Stimulated activated effector memory CD8-positive, alpha-beta T cell treated with anti-CD3 and anti-CD28 coated beads, Interleukin-12 subunit alpha, Interleukin-12 subunit beta, amount 100 ng/mL, for 72 hours (primary cell): Measurements from ENCODE around the gene DPP10.
"Not testable (repeated sequence)": the region's sequence is repeated elsewhere in the genome, so short reads cannot be mapped to it uniquely, and the experiment has no call there.

Source experiments
- ATAC-seq: fragments of 150-1000 bp; cut with Tn5 transposase; 2 replicates; pipeline ENCODE4 v1.10.0; 2021
- DNase-seq, 2 donors: peaks; one replicate each; pipeline ENCODE4 v3.0.0; 2021 to 2022; ENCODE audit warnings: low spot score in 2 of 2
- H3K27ac Mint-ChIP-seq: one replicate; pipeline ENCODE4 v1.8.0; 2022; ENCODE audit warnings: mild to moderate bottlenecking, mixed read lengths
- H3K36me3 Mint-ChIP-seq: one replicate; pipeline ENCODE4 v1.8.0; 2022; ENCODE audit warnings: mild to moderate bottlenecking, mixed read lengths
- H3K4me1 Mint-ChIP-seq: one replicate; pipeline ENCODE4 v1.8.0; 2022; ENCODE audit warnings: mixed read lengths
- H3K4me3 Mint-ChIP-seq: one replicate; pipeline ENCODE4 v1.8.0; 2022; ENCODE audit warnings: mild to moderate bottlenecking, mixed read lengths
- H3K9me3 Mint-ChIP-seq: one replicate; pipeline ENCODE4 v1.8.0; 2022; ENCODE audit warnings: mixed read lengths

Gene DPP10

DNA sequence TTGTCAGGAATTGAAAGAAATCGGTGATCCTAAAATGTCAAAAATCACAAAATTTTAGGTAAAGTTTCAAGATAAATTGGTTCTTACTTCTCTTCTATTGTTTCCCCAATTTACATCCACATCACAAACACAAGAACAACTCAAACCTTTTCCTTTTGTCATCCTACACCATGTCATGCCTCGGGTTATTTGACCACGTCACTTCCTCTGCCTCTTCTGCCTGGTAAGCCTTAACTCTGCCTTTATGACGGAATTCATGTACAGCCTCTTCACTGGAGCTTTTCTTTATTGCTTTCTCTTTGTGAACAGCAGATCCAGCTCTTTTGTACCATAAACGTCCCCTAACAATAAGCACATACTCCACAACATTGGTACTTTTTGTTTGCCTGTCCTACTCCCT lies 258.0 kb downstream of the DPP10 start:
- H3K36me3 Mint-ChIP-seq, result no peaks in the 10 kb centered on the region
- DNase-seq (no peak), ATAC-seq (no peak)
- H3K9me3 Mint-ChIP-seq, result peaks cover 12% of the 10 kb centered on the region
- H3K27ac Mint-ChIP-seq, result no peak overlapping the region
- H3K4me3 Mint-ChIP-seq, result no peak overlapping the region
- no peaks in the 10 kb centered on the region for H3K4me1 Mint-ChIP-seq

DNA sequence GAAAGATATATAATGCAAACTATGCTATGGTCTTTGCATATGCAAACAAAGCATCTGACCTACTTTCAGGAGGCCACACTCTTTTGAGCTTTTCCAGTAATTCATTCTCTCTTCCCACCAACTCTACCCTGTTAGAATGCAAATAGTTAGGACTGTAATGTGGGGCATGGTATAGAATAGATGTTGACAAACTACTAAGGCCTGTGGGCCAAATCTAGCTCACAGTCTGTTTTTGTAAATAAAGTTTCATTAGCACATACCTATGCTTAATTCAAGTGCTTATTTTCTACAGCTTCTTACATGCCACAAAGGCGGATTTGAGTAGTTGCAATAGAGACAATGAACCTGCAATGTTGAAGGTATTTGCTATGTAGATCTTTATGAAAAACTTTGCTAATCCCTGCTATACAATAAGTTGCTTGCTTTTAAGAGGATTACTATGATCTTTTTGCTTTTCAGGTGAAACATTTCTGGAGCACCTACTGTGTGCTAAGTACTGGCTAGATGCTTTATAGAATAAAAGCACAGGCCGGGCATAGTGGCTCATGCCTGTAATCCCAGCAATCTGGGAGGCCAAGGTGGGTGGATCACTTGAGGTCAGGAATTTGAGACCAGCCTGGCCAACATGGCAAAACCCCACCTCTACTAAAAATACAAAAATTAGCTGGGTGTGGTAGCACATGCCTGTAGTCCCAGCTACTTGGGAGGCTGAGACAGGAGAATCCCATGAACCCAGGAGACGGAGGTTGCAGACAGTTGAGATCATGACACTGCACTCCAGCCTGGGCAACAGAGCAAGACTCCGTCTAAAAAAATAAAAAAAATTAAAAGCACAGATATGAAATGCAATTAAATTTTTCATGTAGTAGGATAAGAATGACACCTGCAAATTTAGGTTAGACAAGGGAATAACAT lies 267.8 kb downstream of the DPP10 start:
- Mint-ChIP-seq H3K4me1 (no peaks in the 10 kb centered on the region), H3K4me3 (no peak overlapping the region), H3K9me3 (peaks cover 8% of the 10 kb centered on the region), H3K36me3 (no peaks in the 10 kb centered on the region), H3K27ac (no peak overlapping the region)
- no peak for ATAC-seq
- no peak for DNase-seq

DNA sequence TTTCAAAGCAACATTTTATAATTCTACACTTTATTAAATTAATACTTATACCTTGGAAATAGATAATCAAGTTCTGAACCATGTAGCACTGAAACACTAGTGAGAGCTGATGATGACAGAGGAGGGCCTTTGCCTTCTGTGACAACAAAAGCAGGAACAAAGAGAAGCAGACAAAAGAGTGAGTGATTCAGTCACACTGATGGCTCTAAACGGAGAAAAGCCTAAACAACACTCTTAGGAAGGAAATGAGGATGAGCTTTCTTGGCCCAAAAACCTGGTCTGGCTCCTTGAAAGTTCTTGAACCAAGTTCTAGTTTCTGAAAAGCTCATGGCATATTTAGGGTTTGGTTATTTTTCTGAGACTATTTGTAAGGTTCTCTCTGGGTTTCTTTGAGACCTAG lies 271.9 kb downstream of the DPP10 start:
- H3K36me3 Mint-ChIP-seq, result no peaks in the 10 kb centered on the region
- no peak for DNase-seq

DNA sequence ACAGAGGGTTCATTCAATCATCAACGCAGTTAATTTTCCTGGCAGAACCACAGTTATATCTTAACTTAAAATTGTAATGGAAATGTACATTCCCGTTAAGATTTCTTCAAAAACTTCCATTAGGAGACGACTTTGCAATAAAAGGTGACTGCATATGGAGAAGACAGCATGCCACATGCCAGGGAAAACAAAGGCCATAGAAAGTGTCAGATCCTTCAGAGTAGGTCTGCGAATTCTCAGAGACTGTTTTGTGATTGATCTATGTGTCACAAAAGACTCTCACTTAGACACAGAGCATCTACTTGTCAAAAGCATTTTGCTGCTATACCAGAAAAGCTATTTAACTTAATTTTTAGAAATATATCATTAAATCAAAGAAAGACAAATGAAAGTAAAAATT lies 274.6 kb downstream of the DPP10 start:
- DNase-seq (no peak), ATAC-seq (no peak)
- Mint-ChIP-seq H3K9me3 (no peaks in the 10 kb centered on the region), H3K27ac (no peak overlapping the region), H3K4me1 (no peaks in the 10 kb centered on the region), H3K4me3 (no peak overlapping the region), H3K36me3 (no peaks in the 10 kb centered on the region)

More for the DNA sequence above, 271.9 kb downstream of the DPP10 start:
- H3K4me3 Mint-ChIP-seq, result no peak overlapping the region
- no peak for ATAC-seq
- peaks cover under 1% of the 10 kb centered on the region for H3K9me3 Mint-ChIP-seq
- H3K27ac Mint-ChIP-seq, result no peak overlapping the region
- H3K4me1 Mint-ChIP-seq, result no peaks in the 10 kb centered on the region

DNA sequence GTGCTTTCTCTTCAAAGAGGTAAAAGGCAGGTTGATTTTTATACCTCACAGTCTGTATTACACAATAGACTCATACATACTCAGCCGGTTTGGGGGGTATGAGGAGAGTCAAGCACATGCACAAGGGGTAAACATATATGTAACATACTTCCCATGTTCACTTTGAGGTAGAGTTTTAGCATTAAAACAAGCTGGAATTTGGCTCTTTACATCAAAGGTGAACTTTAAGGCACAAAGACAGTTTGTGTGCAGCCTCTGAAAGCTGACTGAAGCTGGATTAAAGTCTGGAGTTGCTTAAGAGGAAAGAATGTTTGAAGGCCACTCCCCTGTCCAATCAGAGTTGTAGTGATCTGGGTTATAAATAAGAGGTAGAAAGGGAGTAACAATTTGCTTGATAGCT lies 282.0 kb downstream of the DPP10 start:
- no peak overlapping the region for H3K27ac Mint-ChIP-seq
- H3K36me3 Mint-ChIP-seq, result no peaks in the 10 kb centered on the region
- ATAC-seq (no peak), DNase-seq (no peak)
- H3K4me3 Mint-ChIP-seq, result no peak overlapping the region
- H3K4me1 Mint-ChIP-seq, result no peaks in the 10 kb centered on the region
- peaks cover 3% of the 10 kb centered on the region for H3K9me3 Mint-ChIP-seq

DNA sequence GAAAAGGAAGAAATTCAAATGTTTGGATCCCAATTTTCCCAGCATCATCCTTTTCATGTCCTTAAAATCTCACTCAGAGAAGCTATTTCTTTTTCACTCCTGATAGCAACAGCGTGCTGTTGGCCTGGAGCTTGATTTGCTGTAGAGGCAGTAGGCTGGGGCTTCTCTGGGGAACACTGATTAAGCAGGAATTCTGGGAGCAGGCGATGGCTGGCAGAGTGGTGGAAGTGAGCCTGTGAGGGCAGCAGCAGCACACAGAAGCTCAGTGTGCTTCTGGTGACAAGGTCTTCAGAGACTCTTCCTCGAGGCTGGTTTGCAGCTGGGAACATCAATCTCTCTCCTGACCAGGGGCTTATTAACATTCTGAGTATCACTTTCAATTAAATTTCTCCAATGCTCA lies 284.6 kb downstream of the DPP10 start:
- DNase-seq (no peak), ATAC-seq (no peak)
- Mint-ChIP-seq H3K4me3 (no peak overlapping the region), H3K36me3 (no peaks in the 10 kb centered on the region), H3K9me3 (peaks cover 9% of the 10 kb centered on the region), H3K4me1 (no peaks in the 10 kb centered on the region), H3K27ac (no peak overlapping the region)

DNA sequence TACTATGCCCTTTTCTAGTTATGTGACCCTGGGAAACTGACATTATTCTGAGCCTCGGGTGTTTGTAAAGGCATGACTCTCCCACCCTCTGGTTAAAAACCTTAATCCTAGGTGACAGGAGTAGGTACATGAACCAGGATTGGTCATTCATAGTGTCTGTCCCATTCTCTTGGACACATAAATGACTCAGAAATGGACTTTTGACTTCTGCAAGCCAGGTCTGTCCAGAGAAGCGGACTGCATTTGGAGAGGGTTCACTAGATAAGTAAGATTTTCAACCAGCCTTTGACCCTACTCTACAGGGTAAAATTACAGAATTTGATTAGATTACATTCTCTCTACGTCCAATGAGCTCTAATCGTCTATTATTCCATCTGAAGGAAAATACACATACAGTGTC lies 285.9 kb downstream of the DPP10 start:
- no peak for DNase-seq

DNA sequence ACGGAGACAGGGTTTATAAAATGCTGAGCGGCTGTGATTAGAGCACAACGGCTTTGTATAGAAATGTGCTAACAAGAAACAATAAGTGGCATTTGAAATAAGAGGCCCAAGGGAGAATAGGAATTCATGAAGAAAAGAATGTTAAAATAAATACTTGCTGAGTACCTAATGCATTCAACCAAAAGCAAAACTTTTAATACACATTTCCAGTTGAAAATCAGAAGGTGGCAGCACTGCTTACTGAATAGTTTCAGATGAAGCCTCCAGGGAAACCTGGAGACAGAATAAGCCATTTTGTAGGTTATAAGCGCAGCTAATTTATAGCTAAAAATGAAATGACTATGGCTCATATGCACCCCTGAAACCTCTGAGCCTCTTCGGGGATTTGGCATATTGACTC lies 286.6 kb downstream of the DPP10 start:
- H3K36me3 Mint-ChIP-seq, result no peaks in the 10 kb centered on the region
- peaks cover 12% of the 10 kb centered on the region for H3K9me3 Mint-ChIP-seq
- H3K4me3 Mint-ChIP-seq, result no peak overlapping the region
- ATAC-seq, result no peak
- DNase-seq, result no peak
- H3K27ac Mint-ChIP-seq, result no peak overlapping the region
- no peaks in the 10 kb centered on the region for H3K4me1 Mint-ChIP-seq

More for the DNA sequence above, 285.9 kb downstream of the DPP10 start:
- H3K36me3 Mint-ChIP-seq, result no peaks in the 10 kb centered on the region
- no peak for ATAC-seq
- no peaks in the 10 kb centered on the region for H3K4me1 Mint-ChIP-seq
- H3K4me3 Mint-ChIP-seq, result no peak overlapping the region
- H3K9me3 Mint-ChIP-seq, result peaks cover 12% of the 10 kb centered on the region
- no peak overlapping the region for H3K27ac Mint-ChIP-seq

DNA sequence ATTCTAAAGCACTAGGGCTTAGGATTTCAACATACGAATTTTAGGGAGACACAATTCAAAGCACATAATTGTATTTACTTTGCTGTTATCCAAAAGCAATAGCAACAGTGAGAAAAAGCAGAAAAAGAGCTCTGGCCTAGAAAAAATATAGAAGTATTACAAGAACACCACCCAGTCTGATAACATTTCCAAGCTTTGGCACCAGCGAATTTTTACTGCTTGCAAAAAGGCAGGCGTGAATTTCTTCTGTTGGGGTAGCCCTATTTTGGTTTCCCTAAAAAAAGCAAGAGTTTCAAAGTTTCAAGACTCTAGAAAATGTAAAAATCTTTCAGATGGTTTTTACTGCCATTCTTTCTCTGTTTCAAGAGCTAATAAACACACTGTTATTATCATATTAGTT lies 292.7 kb downstream of the DPP10 start:
- Mint-ChIP-seq H3K4me3 (no peak overlapping the region), H3K36me3 (no peaks in the 10 kb centered on the region), H3K9me3 (peaks cover 9% of the 10 kb centered on the region), H3K27ac (no peak overlapping the region), H3K4me1 (no peaks in the 10 kb centered on the region)
- ATAC-seq (no peak), DNase-seq (no peak)

DNA sequence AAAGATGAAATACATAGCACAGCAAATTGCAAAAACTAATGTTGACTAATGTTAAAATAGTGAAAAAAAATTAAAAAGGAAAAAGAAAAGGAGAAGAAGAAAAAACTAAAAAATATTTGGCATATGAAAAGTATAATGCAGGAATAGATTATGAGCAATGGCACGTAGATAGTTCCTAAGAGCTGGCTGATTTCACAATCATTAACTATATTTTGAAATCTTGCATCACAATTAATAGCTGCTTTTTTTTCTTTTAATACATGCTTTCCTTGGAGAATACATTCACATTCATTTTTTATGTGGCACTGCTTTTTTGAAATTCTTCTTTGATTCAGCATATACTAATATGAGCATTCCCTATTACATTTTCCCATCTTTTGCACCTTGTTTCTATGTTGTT lies 299.8 kb downstream of the DPP10 start:
- no peak for ATAC-seq
- Mint-ChIP-seq H3K27ac (no peak overlapping the region), H3K36me3 (no peaks in the 10 kb centered on the region)

DNA sequence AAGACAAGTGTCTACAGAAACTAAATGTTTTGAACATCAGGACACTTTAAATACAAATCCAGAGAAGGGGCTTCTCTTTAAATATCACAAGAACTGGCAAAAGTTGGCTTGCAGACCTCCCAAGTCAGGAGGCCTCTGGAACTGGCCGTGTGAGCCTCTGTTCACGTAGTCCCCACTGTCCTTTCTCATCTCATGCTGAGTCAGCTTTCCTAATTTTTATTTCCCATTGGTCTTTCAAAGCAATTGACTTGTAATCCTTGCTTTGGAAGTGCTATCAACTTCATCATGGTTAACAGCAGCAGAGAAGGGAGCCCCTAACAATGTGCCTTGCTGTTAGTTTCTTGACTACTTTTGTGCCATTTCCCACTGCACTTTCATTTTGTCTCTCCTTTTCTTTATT lies 303.3 kb downstream of the DPP10 start:
- H3K27ac Mint-ChIP-seq, result no peak overlapping the region
- no peaks in the 10 kb centered on the region for H3K36me3 Mint-ChIP-seq
- peaks cover 7% of the 10 kb centered on the region for H3K9me3 Mint-ChIP-seq
- H3K4me1 Mint-ChIP-seq, result no peaks in the 10 kb centered on the region
- no peak for DNase-seq
- no peak overlapping the region for H3K4me3 Mint-ChIP-seq
- no peak for ATAC-seq

More for the DNA sequence above, 299.8 kb downstream of the DPP10 start:
- Mint-ChIP-seq H3K4me3 (no peak overlapping the region), H3K4me1 (no peaks in the 10 kb centered on the region), H3K9me3 (peaks cover 5% of the 10 kb centered on the region)
- DNase-seq, result no peak

DNA sequence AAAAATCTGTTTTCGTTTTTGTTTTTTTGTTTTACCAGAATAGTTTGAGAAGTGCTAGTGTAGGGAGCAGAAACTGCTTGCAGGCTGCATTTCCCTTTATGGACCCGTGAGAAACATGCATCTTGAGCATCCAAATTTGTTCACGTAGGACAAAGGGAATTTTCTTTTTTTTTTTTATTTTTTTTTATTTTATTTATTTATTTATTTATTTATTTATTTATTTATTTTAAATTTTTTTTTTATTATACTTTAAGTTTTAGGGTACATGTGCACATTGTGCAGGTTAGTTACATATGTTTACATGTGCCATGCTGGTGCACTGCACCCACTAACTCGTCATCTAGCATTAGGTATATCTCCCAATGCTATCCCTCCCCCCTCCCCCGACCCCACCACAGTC lies 305.7 kb downstream of the DPP10 start:
- H3K27ac Mint-ChIP-seq, H3K4me1 Mint-ChIP-seq, H3K4me3 Mint-ChIP-seq, ATAC-seq, DNase-seq, H3K36me3 Mint-ChIP-seq: not testable (repeated sequence)
- H3K9me3 Mint-ChIP-seq, result peaks cover 13% of the 10 kb centered on the region

DNA sequence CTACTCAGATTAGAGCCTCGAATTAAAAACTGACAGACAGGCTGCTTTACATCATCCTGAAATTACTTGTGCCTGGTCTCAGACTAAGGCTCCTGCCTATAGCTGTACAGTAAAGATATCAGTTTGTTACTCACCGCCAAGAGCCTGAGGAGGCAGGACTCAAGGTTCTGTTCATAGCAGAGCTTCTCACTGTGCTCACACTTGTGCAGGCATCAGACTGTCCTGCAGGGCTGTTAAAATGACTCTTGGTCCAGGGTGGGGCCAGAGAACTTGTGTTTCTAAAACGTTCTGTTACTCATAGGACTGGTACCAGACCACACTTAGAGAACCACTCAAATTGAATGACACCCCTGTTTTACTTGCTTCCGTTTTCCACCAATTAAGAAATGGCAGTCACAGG lies 310.0 kb downstream of the DPP10 start:
- no peaks in the 10 kb centered on the region for H3K36me3 Mint-ChIP-seq
- no peak overlapping the region for H3K27ac Mint-ChIP-seq
- peaks cover 11% of the 10 kb centered on the region for H3K9me3 Mint-ChIP-seq
- no peak overlapping the region for H3K4me3 Mint-ChIP-seq
- DNase-seq (no peak), ATAC-seq (no peak)
- H3K4me1 Mint-ChIP-seq, result no peaks in the 10 kb centered on the region

DNA sequence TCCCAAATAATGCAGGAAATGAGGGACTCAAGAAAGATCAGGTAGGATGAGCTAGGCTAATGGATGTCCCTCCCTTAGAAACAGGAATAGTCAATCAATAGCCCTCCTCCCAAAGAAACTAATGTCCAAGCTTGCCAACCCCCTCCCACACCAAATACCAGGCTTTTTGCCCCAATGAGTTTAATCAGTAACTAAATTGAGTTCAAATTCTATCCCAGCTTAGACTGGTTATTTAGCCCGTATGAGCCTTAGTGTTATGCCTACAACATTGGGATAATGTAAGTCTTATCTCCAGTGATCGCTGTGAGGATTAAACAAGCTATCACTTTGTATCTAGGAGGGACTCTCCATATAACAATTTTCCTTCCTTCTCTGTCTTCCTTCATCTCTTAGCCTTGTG lies 310.7 kb downstream of the DPP10 start:
- DNase-seq, result no peak
- H3K27ac Mint-ChIP-seq, result no peak overlapping the region
- no peaks in the 10 kb centered on the region for H3K4me1 Mint-ChIP-seq
- H3K4me3 Mint-ChIP-seq, result no peak overlapping the region
- peaks cover 11% of the 10 kb centered on the region for H3K9me3 Mint-ChIP-seq
- H3K36me3 Mint-ChIP-seq, result no peaks in the 10 kb centered on the region
- no peak for ATAC-seq

DNA sequence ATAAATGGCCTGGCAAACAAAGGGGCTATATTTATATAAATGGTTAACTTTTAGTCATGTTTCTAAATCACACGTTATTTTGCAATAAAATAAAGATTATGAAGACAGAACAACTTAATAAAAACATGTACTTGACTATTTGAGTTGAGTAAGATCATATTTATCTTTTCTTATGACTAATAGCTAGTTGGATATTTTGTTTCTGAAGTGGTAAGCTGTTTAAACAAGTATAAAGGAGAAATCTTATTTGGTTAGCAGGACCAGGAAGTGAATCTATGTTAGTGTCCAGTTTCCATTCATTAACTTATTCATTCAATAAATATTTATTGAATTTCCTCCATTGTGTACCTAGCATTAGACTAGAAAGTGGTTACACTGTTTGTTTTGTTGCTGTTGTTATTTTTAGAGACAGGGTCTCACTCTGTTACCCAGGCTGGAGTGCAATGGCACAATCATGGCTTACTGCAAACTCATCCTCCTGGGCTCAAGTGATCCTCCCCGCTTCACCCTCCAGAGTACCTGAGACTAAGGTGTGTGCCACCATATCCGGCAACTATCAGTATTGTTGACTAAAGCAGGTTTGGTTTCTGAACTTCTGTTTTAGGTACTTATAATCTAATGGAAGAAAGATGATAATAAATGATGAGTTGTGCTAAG lies 312.6 kb downstream of the DPP10 start:
- Mint-ChIP-seq H3K4me1 (no peaks in the 10 kb centered on the region), H3K27ac (no peak overlapping the region), H3K36me3 (no peaks in the 10 kb centered on the region), H3K4me3 (no peak overlapping the region), H3K9me3 (peaks cover 9% of the 10 kb centered on the region)
- DNase-seq, result no peak
- no peak for ATAC-seq

DNA sequence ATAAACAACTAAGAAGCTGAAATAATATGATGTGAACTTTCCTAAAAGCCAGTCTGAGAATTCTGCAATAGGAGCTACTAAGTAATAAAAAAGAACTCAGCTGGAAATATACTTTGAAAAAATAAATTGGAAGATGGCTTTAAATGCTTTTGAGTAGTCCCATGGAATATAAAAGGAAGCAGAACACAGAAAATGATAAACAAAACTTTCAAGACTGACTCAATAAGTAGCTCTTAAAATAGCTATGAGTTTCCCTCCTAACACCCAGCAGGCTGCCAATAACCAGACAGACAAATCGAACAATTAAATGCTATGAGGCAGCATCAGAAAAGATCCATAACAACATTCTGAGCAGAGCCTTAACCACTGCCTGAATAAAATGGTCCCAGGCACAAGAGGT lies 319.9 kb downstream of the DPP10 start:
- ATAC-seq (no peak), DNase-seq (no peak)
- Mint-ChIP-seq H3K27ac (no peak overlapping the region), H3K36me3 (no peaks in the 10 kb centered on the region), H3K9me3 (peaks cover 7% of the 10 kb centered on the region), H3K4me1 (no peaks in the 10 kb centered on the region), H3K4me3 (no peak overlapping the region)
